Endothelial cell of umbilical vein (primary cell): Measurements from ENCODE around the gene DAND5. TPM values are rescaled to one million over a fixed set of nuclear protein-coding genes. Genes with fewer than 3 reads are reported as not detected.

Experiments
- BruUV-seq: library from RNA; stranded (reverse); fragments of 400-500 nt; replicated peaks from 2 replicates; lab custom pipeline; 2021; lab: Mats Ljungman, UMichigan
- CTCF ChIA-PET: fragments of 300-600, 350-600 bp; sonication (Branson Sonifier 250); formaldehyde crosslinking; loops from one replicate; lab custom pipeline; 2021; ENCODE audit warnings: antibody characterized with exemption, inconsistent platforms; lab: Charles Lee
- POLR2A ChIA-PET: fragments of 300-600, 350-600 bp; sonication (Branson Sonifier 250); formaldehyde crosslinking; loops from one replicate; lab custom pipeline; 2021; ENCODE audit warnings: antibody characterized with exemption, inconsistent platforms; lab: Charles Lee
- DNase-seq: peaks from one replicate; pipeline ENCODE4 v3.0.0-alpha.2; 2011; ENCODE audit warnings: low read depth, low spot score
- FAIRE-seq: peaks from 2 replicates; lab custom pipeline; 2011; peaks lifted over from hg19 to GRCh38; lab: Jason Lieb, UNC
- H2AFZ ChIP-seq: 2 replicates; pipeline ENCODE4 v1.6.0; 2012; ENCODE audit warnings: low read depth, low read length, control low read depth, inconsistent platforms
- H3K27ac ChIP-seq: 2 replicates; pipeline ENCODE4 v1.5.1; 2011; ENCODE audit warnings: low read depth, mild to moderate bottlenecking, control low read depth, low read length, moderate library complexity; ENCODE audit not compliant: insufficient read depth
- H3K27me3 ChIP-seq, 2 experiments: 2 replicates each; pipeline versions ENCODE4 v1.6.0 to v1.6.1; 2011; ENCODE audit warnings: low read length in 2 of 2, mixed read lengths in 1 of 2; ENCODE audit not compliant: control insufficient read depth in 2 of 2, insufficient read depth in 2 of 2
- H3K36me3 ChIP-seq, 2 experiments: 2 replicates in 1 of 2; 3 replicates in 1 of 2; pipeline ENCODE4 v1.5.1; 2011; ENCODE audit warnings: low read length in 2 of 2, mild to moderate bottlenecking in 1 of 2, moderate library complexity in 1 of 2; ENCODE audit not compliant: control insufficient read depth in 2 of 2, insufficient read depth in 2 of 2; ENCODE audit errors: extremely low read depth in 1 of 2
- H3K4me1 ChIP-seq: 3 replicates; pipeline ENCODE4 v1.5.1; 2011; ENCODE audit warnings: mild to moderate bottlenecking, low read length; ENCODE audit not compliant: control insufficient read depth, insufficient read depth; ENCODE audit errors: extremely low read depth
- H3K4me2 ChIP-seq: 2 replicates; pipeline ENCODE4 v1.6.1; 2011; ENCODE audit warnings: low read length, control low read depth, mixed read lengths; ENCODE audit not compliant: insufficient read depth
- H3K4me3 ChIP-seq, 3 experiments: fragments of 200-600 bp in 1 of 3; sonication (generic), shearing (Covaris generic) in 1 of 3; replicated peaks in 1 of 3; 2 replicates each; pipeline ENCODE4 v1.5.1; 2011 to 2016; ENCODE audit warnings: control low read depth in 3 of 3, low read length in 3 of 3, mild to moderate bottlenecking in 2 of 3, inconsistent platforms in 1 of 3, low read depth in 1 of 3, moderate library complexity in 1 of 3; ENCODE audit not compliant: insufficient read depth in 1 of 3
- H3K79me2 ChIP-seq: 2 replicates; pipeline ENCODE4 v1.6.0; 2012; ENCODE audit warnings: low read length, inconsistent platforms; ENCODE audit not compliant: control insufficient read depth, insufficient read depth
- H3K9ac ChIP-seq: replicated peaks from 2 replicates; pipeline ENCODE3; 2011; ENCODE audit warnings: low read length, control low read depth; ENCODE audit not compliant: insufficient read depth; ENCODE audit errors: extremely low read depth
- H3K9me1 ChIP-seq: replicated peaks from 3 replicates; pipeline ENCODE4 v1.6.0; 2011; ENCODE audit warnings: mild to moderate bottlenecking, low read length; ENCODE audit not compliant: control insufficient read depth, insufficient read depth; ENCODE audit errors: extremely low read depth
- H3K9me3 ChIP-seq: replicated peaks from 2 replicates; pipeline ENCODE4 v1.5.1; 2012; ENCODE audit warnings: low read length, inconsistent platforms; ENCODE audit not compliant: control insufficient read depth, insufficient read depth
- H4K20me1 ChIP-seq: replicated peaks from 2 replicates; pipeline ENCODE3; 2011; ENCODE audit warnings: mild to moderate bottlenecking, low read length; ENCODE audit not compliant: control insufficient read depth, insufficient read depth; ENCODE audit errors: extremely low read depth
- CTCF ChIP-seq, 2 donors: IDR thresholded peaks; 1 replicate in 1 of 2; 2 replicates in 1 of 2; pipeline ENCODE4 v1.5.1; 2011; ENCODE audit warnings: low read length in 2 of 2, mild to moderate bottlenecking in 2 of 2, moderate library complexity in 2 of 2, control low read depth in 1 of 2, inconsistent platforms in 1 of 2, low read depth in 1 of 2; ENCODE audit not compliant: insufficient read depth in 1 of 2; ENCODE audit errors: extremely low read depth in 1 of 2
- EZH2 ChIP-seq: IDR thresholded peaks from 2 replicates; pipeline ENCODE4 v1.6.1; 2012; ENCODE audit warnings: borderline replicate concordance, low read depth, mild to moderate bottlenecking, moderate library complexity, low read length, inconsistent platforms; ENCODE audit not compliant: severe bottlenecking
- FOS ChIP-seq: IDR thresholded peaks from 2 replicates; pipeline ENCODE4 v1.6.1; 2011; ENCODE audit warnings: mild to moderate bottlenecking, low read length, moderate library complexity, borderline replicate concordance; ENCODE audit not compliant: insufficient read depth
- GATA2 ChIP-seq: IDR thresholded peaks from 2 replicates; pipeline ENCODE4 v1.7.0; 2011; ENCODE audit warnings: low read depth, mild to moderate bottlenecking, moderate library complexity, mixed read lengths, low read length; ENCODE audit not compliant: insufficient read length, insufficient read depth
- JUN ChIP-seq: IDR thresholded peaks from 2 replicates; pipeline ENCODE4 v1.6.1; 2011; ENCODE audit warnings: borderline replicate concordance, low read depth; ENCODE audit not compliant: insufficient read length, insufficient read depth
- MYC ChIP-seq: IDR thresholded peaks from one replicate; pipeline ENCODE4 v1.6.1; 2011; ENCODE audit warnings: mild to moderate bottlenecking, low read depth, low read length
- POLR2A ChIP-seq: IDR thresholded peaks from 2 replicates; pipeline ENCODE4 v1.6.1; 2012; ENCODE audit warnings: low read depth, mild to moderate bottlenecking, control low read depth, low read length
- POLR2AphosphoS5 ChIP-seq: IDR thresholded peaks from 2 replicates; pipeline ENCODE4 v1.6.1; 2012; ENCODE audit warnings: low read depth, mild to moderate bottlenecking, control low read depth, low read length, moderate library complexity; ENCODE audit not compliant: insufficient read depth
- dilution Hi-C: fragments of 300-500 bp; cut with MboI; formaldehyde crosslinking; loops from one replicate; pipeline ENCODE4 v1.15.0; 2019; ENCODE audit warnings: low sequenced_read_pairs; ENCODE audit not compliant: extremely low pct_ligation_motif_present
- intact Hi-C: fragments of 100-400 bp; cut with micrococcal nuclease; formaldehyde crosslinking; loops from one replicate; pipeline ENCODE4 v1.10.0; 2022
- polyA plus RNA-seq, 4 experiments: library from polyadenylated mRNA; depleted of rRNA in 3 of 4; stranded (reverse) in 3 of 4; unstranded in 1 of 4; fragments of >200 nt; gene quantifications; 2 replicates each; pipeline versions ENCODE4 v1.2.1 to v1.2.3, GENCODE V29; 2011 to 2012; ENCODE audit warnings: missing spikeins in 1 of 4
- total RNA-seq: library from RNA; stranded (reverse); gene quantifications from 2 replicates; pipeline ENCODE4 v1.2.3, GENCODE V29; 2021
- TF ChIP-seq, protein P1 (sequence below): IDR thresholded peaks from 2 replicates; pipeline ENCODE4 v1.6.1; 2011; ENCODE audit not compliant: insufficient read depth, insufficient read length

DAND5 gene
- total and polyA plus RNA-seq, 2 donors (not counting 3 experiments of a cell fraction or from before 2014, with no cell fraction given) = 0.06 to 0.20 TPM

DNA sequence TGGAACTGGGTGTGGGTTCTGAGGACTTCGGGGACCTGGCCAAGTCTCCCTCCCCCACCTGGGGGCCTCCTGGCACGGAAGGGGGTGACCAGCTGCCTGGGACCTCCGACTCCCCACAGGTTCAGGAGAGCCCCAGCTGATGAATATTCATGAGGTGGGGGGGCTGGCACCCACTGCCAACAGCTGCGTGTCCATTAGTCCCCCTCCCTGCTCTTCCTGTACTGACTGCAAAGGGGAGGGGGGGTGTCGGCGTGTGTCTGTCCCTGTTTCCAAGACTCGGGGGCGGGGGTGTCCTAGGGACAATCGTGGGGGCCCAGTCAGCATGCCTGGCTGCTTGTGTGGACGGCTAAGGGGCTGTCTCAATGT, 15.3 kb downstream of the DAND5 start:
- no peak for FAIRE-seq
- Histone ChIP-seq H3K27ac (no peak overlapping the region), H3K79me2 (no peaks in the 10 kb centered on the region), H3K9ac (no peak overlapping the region), H3K36me3 (no peaks in the 10 kb centered on the region), H3K4me3 (no peak overlapping the region), H2AFZ (no peak overlapping the region), H3K9me3 (no peaks in the 10 kb centered on the region), H4K20me1 (no peaks in the 10 kb centered on the region), H3K9me1 (no peaks in the 10 kb centered on the region), H3K4me2 (no peak overlapping the region), H3K4me1 (peaks cover 2% of the 10 kb centered on the region), H3K27me3 (no peaks in the 10 kb centered on the region)
- TF ChIP-seq GATA2 (no peak), POLR2A (no peak), JUN (no peak), FOS (no peak), POLR2AphosphoS5 (no peak), EZH2 (no peak), CTCF (IDR thresholded peaks at IDR 0.05; ENCODE audit: extremely low read depth in 1 of 2, insufficient read depth in 1 of 2, low read depth in 1 of 2, low read length in 2 of 2) (no peak), MYC (no peak)
- TF ChIP-seq, protein P1, sequence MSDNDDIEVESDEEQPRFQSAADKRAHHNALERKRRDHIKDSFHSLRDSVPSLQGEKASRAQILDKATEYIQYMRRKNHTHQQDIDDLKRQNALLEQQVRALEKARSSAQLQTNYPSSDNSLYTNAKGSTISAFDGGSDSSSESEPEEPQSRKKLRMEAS = no peak
- BruUV-seq = no TSS peak
- dilution Hi-C loops = no loop called here
- no peak for DNase-seq
- POLR2A ChIA-PET = no interaction called here
- intact Hi-C loops = no loop called here
- CTCF ChIA-PET = interaction anchor here (0.9 to 13.4 kb wide), 10 partner anchors 8 to 109 kb away, joined by 3 to 543 read pairs (median 6); no protein-coding TSS in a partner anchor
